ENCODE measurements around the gene RAI14.

RAI14 gene

DNA sequence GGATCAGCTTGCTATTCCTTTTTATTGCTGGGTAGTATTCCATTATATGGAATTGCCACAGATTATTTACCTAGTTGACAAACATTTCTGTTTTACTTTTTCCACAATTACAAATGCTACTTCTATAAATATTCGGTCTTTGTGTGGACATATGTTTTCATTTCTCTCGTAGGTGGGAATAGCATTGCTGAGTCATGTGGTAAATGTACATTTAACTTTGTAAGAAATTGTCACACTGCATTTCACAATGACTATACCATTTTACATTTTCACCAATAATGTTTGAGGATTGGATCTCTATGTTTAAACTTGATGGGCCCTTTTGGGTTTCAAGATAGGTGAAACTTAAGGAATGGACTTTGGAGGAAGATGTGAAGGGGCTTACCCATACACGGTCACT is 19.7 kb downstream of the RAI14 start:
- no peaks in the 10 kb centered on the region for H3K9me3 ChIP-seq (ENCODE audit: control insufficient read depth, low read length)
- no peak overlapping the region for H3K23ac ChIP-seq (ENCODE audit: low read length in 2 of 2)
- peak overlapping the region; percentile 41 for H3K27ac ChIP-seq (ENCODE audit: low read length, poor library complexity, severe bottlenecking)
- no peak overlapping the region for H2BK120ac ChIP-seq (ENCODE audit: low read depth, low read length)
- H4K91ac ChIP-seq (ENCODE audit: low read length) = no peak overlapping the region
- H3K9ac ChIP-seq (ENCODE audit: low read length) = no peak overlapping the region
- no peak overlapping the region for H3K4ac ChIP-seq (ENCODE audit: low read depth in 1 of 2, low read length in 2 of 2)
- no peaks in the 10 kb centered on the region for H3K27me3 ChIP-seq (ENCODE audit: control insufficient read depth in 1 of 2, insufficient read depth in 1 of 2, low read length in 2 of 2)
- H3K14ac ChIP-seq (ENCODE audit: low read length in 2 of 2) = no peak overlapping the region
- H3K36me3 ChIP-seq (ENCODE audit: control insufficient read depth in 1 of 2, insufficient read depth in 2 of 2, low read depth in 1 of 2, low read length in 2 of 2) = peaks cover 12 to 35% of the 10 kb centered on the region in 2 experiments
- no peak overlapping the region for H3K4me2 ChIP-seq (ENCODE audit: low read length, poor library complexity, severe bottlenecking)
- DNase-seq = no peak
- peaks cover 12% of the 10 kb centered on the region for H3K4me1 ChIP-seq (ENCODE audit: control insufficient read depth, insufficient read depth, low read depth, low read length)
- no peak overlapping the region for H3K4me3 ChIP-seq (ENCODE audit: insufficient read depth in 1 of 2, low read depth in 1 of 2, low read length in 2 of 2)
- 95% methylated on average over 1 of the region's 3 CpGs for WGBS
- H3K79me1 ChIP-seq (replicated peaks; ENCODE audit: low read length, poor library complexity, severe bottlenecking) = no peaks in the 10 kb centered on the region
- H4K8ac ChIP-seq (ENCODE audit: low read length) = no peak overlapping the region
- H2BK12ac ChIP-seq (ENCODE audit: low read length in 2 of 2) = no peak overlapping the region
- no peak overlapping the region for H2BK5ac ChIP-seq (ENCODE audit: low read depth, low read length, poor library complexity, severe bottlenecking)
- H2BK15ac ChIP-seq (ENCODE audit: low read depth, poor library complexity, severe bottlenecking) = no peak overlapping the region
- no peak overlapping the region for H3K18ac ChIP-seq (ENCODE audit: low read depth in 1 of 2, low read length in 2 of 2)
- no peak overlapping the region for H2AK5ac ChIP-seq (ENCODE audit: low read length, severe bottlenecking)
- H2AFZ ChIP-seq (ENCODE audit: low read depth, low read length) = no peak overlapping the region

DNA sequence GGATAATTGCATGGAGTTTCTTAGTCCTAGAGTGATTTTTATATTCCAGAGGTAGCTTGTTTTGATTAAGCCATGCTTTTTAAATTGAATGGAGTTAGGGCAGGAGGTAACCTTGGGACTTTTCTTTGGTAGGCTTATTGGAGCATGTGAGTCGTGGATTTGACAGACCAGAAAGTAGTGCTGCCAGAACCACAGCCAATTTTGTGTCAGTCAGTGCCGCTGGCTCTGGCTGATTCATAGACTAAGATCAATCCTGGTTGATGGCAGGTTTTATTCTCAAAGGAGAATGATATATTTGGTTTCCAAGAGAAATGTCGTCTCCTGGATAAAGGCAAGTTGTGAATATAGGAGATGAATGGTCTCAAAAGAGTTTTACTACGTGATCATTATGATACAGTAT is 20.3 kb downstream of the RAI14 start:
- no peaks in the 10 kb centered on the region for H3K9me3 ChIP-seq (ENCODE audit: control insufficient read depth, low read length)
- no peak overlapping the region for H3K4ac ChIP-seq (ENCODE audit: low read depth in 1 of 2, low read length in 2 of 2)
- 86% methylated on average over 3 of the region's 4 CpGs for WGBS
- H3K4me1 ChIP-seq (ENCODE audit: control insufficient read depth, insufficient read depth, low read depth, low read length) = peaks cover 12% of the 10 kb centered on the region
- no peak overlapping the region for H2BK120ac ChIP-seq (ENCODE audit: low read depth, low read length)
- H3K14ac ChIP-seq (ENCODE audit: low read length in 2 of 2) = no peak overlapping the region
- H3K27me3 ChIP-seq (ENCODE audit: control insufficient read depth in 1 of 2, insufficient read depth in 1 of 2, low read length in 2 of 2) = no peaks in the 10 kb centered on the region
- H2AK5ac ChIP-seq (ENCODE audit: low read length, severe bottlenecking) = no peak overlapping the region
- no peak overlapping the region for H3K4me3 ChIP-seq (ENCODE audit: insufficient read depth in 1 of 2, low read depth in 1 of 2, low read length in 2 of 2)
- no peak overlapping the region for H2BK12ac ChIP-seq (ENCODE audit: low read length in 2 of 2)
- H3K23ac ChIP-seq (ENCODE audit: low read length in 2 of 2) = no peak overlapping the region
- H3K36me3 ChIP-seq (ENCODE audit: control insufficient read depth in 1 of 2, insufficient read depth in 2 of 2, low read depth in 1 of 2, low read length in 2 of 2) = peaks cover 12 to 38% of the 10 kb centered on the region in 2 experiments
- H2AFZ ChIP-seq (ENCODE audit: low read depth, low read length) = no peak overlapping the region
- H2BK5ac ChIP-seq (ENCODE audit: low read depth, low read length, poor library complexity, severe bottlenecking) = no peak overlapping the region
- no peak overlapping the region for H4K8ac ChIP-seq (ENCODE audit: low read length)
- no peak overlapping the region for H3K18ac ChIP-seq (ENCODE audit: low read depth in 1 of 2, low read length in 2 of 2)
- no peaks in the 10 kb centered on the region for H3K79me1 ChIP-seq (replicated peaks; ENCODE audit: low read length, poor library complexity, severe bottlenecking)
- no peak overlapping the region for H4K91ac ChIP-seq (ENCODE audit: low read length)
- peak overlapping the region; percentile 27 for H3K9ac ChIP-seq (ENCODE audit: low read length)
- peak overlapping the region; percentile 41 for H3K27ac ChIP-seq (ENCODE audit: low read length, poor library complexity, severe bottlenecking)
- no peak for DNase-seq
- no peak overlapping the region for H3K4me2 ChIP-seq (ENCODE audit: low read length, poor library complexity, severe bottlenecking)
- no peak overlapping the region for H2BK15ac ChIP-seq (ENCODE audit: low read depth, poor library complexity, severe bottlenecking)

DNA sequence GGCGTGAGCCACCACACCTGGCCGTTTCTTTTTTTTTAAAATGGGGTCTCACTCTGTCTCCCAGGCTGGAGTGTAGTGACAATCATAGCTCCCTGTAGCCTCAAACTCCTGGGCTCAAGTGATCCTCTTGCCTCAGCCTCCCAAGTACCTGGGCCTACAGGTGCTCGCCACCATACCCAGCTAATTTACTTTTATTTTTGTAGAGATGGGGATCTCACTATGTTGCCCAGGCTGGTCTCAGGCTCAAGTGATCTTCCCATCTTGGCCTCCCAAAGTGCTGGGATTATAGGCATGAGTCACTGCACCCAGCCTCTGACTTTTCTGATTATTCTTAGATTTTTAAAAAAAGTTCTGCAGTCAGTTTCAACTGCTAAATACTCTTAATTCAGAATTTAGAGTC is 21.3 kb downstream of the RAI14 start:
- Histone ChIP-seq H4K91ac (ENCODE audit: low read length) (no peak overlapping the region), H3K4me1 (ENCODE audit: control insufficient read depth, insufficient read depth, low read depth, low read length) (peaks cover 14% of the 10 kb centered on the region), H3K9me3 (ENCODE audit: control insufficient read depth, low read length) (no peaks in the 10 kb centered on the region), H2BK15ac (ENCODE audit: low read depth, poor library complexity, severe bottlenecking) (no peak overlapping the region), H3K14ac (ENCODE audit: low read length in 2 of 2) (no peak overlapping the region), H2BK120ac (ENCODE audit: low read depth, low read length) (no peak overlapping the region), H3K4ac (ENCODE audit: low read depth in 1 of 2, low read length in 2 of 2) (no peak overlapping the region), H2AK5ac (ENCODE audit: low read length, severe bottlenecking) (no peak overlapping the region), H3K27ac (ENCODE audit: low read length, poor library complexity, severe bottlenecking) (peak overlapping the region; percentile 3), H2AFZ (ENCODE audit: low read depth, low read length) (no peak overlapping the region), H3K79me1 (replicated peaks; ENCODE audit: low read length, poor library complexity, severe bottlenecking) (no peaks in the 10 kb centered on the region), H4K8ac (ENCODE audit: low read length) (no peak overlapping the region), H3K4me3 (ENCODE audit: insufficient read depth in 1 of 2, low read depth in 1 of 2, low read length in 2 of 2) (no peak overlapping the region), H2BK5ac (ENCODE audit: low read depth, low read length, poor library complexity, severe bottlenecking) (no peak overlapping the region), H3K27me3 (ENCODE audit: control insufficient read depth in 1 of 2, insufficient read depth in 1 of 2, low read length in 2 of 2) (no peaks in the 10 kb centered on the region), H3K4me2 (ENCODE audit: low read length, poor library complexity, severe bottlenecking) (no peak overlapping the region), H3K36me3 (ENCODE audit: control insufficient read depth in 1 of 2, insufficient read depth in 2 of 2, low read depth in 1 of 2, low read length in 2 of 2) (peaks cover 12 to 38% of the 10 kb centered on the region in 2 experiments), H3K18ac (ENCODE audit: low read depth in 1 of 2, low read length in 2 of 2) (no peak overlapping the region), H3K9ac (ENCODE audit: low read length) (no peak overlapping the region), H2BK12ac (ENCODE audit: low read length in 2 of 2) (no peak overlapping the region), H3K23ac (ENCODE audit: low read length in 2 of 2) (no peak overlapping the region)
- no peak for DNase-seq
- WGBS = 100% methylated on average over 2 of the region's 3 CpGs

DNA sequence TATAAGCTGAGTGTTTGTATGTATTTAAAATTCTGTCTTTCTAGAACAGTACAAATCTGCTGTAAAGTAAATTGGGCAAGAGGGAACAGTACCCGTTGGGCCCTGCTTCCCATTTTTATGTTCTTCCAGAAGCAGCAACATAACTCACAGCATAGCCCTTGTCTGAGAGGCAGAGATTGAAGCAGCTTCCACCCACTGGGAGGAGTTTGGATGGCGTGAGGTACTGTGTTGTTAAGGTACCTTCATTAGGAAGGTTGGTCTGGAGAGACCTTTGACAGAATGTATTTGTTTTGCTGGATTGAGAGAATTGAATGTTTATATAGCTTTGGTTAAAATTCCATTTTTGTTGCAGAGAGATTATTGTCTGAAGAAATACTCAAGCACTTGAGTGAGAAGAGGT is 24.8 kb downstream of the RAI14 start:
- H4K8ac ChIP-seq (ENCODE audit: low read length) = peak overlapping the region; percentile 66
- H2BK120ac ChIP-seq (ENCODE audit: low read depth, low read length) = no peak overlapping the region
- H3K36me3 ChIP-seq (ENCODE audit: control insufficient read depth in 1 of 2, insufficient read depth in 2 of 2, low read depth in 1 of 2, low read length in 2 of 2) = peaks cover 6 to 34% of the 10 kb centered on the region in 2 experiments
- no peak overlapping the region for H4K91ac ChIP-seq (ENCODE audit: low read length)
- no peaks in the 10 kb centered on the region for H3K9me3 ChIP-seq (ENCODE audit: control insufficient read depth, low read length)
- no peak overlapping the region for H2BK12ac ChIP-seq (ENCODE audit: low read length in 2 of 2)
- WGBS = 76% methylated on average over 2 of the region's 2 CpGs
- no peak overlapping the region for H2AFZ ChIP-seq (ENCODE audit: low read depth, low read length)
- no peak overlapping the region for H3K14ac ChIP-seq (ENCODE audit: low read length in 2 of 2)
- no peak overlapping the region for H2BK15ac ChIP-seq (ENCODE audit: low read depth, poor library complexity, severe bottlenecking)
- no peak overlapping the region for H2BK5ac ChIP-seq (ENCODE audit: low read depth, low read length, poor library complexity, severe bottlenecking)
- peaks cover 12% of the 10 kb centered on the region for H3K4me1 ChIP-seq (ENCODE audit: control insufficient read depth, insufficient read depth, low read depth, low read length)
- DNase-seq = no peak
- no peak overlapping the region for H3K4me2 ChIP-seq (ENCODE audit: low read length, poor library complexity, severe bottlenecking)
- no peak overlapping the region for H3K4ac ChIP-seq (ENCODE audit: low read depth in 1 of 2, low read length in 2 of 2)
- H3K27ac ChIP-seq (ENCODE audit: low read length, poor library complexity, severe bottlenecking) = peak overlapping the region; percentile 28
- no peak overlapping the region for H3K23ac ChIP-seq (ENCODE audit: low read length in 2 of 2)
- H3K4me3 ChIP-seq (ENCODE audit: insufficient read depth in 1 of 2, low read depth in 1 of 2, low read length in 2 of 2) = no peak overlapping the region
- H3K27me3 ChIP-seq (ENCODE audit: control insufficient read depth in 1 of 2, insufficient read depth in 1 of 2, low read length in 2 of 2) = no peaks in the 10 kb centered on the region
- peak overlapping the region; percentile 47 for H2AK5ac ChIP-seq (ENCODE audit: low read length, severe bottlenecking)
- no peak overlapping the region for H3K9ac ChIP-seq (ENCODE audit: low read length)
- no peak overlapping the region for H3K18ac ChIP-seq (ENCODE audit: low read depth in 1 of 2, low read length in 2 of 2)
- H3K79me1 ChIP-seq (replicated peaks; ENCODE audit: low read length, poor library complexity, severe bottlenecking) = no peaks in the 10 kb centered on the region
